ENCODE results near the gene STOML1. TPM values are rescaled to one million over a fixed set of nuclear protein-coding genes. Genes with fewer than 3 reads are reported as not detected.

STOML1 gene
- polyA plus RNA-seq, 2 of the 4 experiments (the other 2 are of a cell fraction) = 4.3 to 4.9 TPM

DNA sequence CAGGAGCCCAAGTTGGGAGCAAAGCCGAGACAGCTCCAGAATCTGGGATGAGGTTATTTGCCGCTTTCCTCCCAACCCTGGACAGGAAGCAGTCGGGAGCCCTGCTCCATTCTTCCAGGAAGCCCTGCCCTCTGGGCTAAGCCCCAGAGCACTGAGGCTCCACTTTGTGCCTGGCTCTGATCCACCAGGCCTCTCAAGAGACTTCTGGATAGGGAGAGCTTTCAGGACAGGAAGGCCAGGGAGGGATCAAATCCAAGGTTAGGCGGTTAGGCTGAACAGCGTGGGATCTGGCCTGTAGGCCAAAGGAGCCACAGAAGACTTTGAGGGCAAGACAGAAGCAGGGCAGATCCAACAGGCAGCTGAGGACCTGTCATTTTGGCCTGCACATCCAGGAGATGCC is 835 bp downstream of the STOML1 start:
- peak overlapping the region; percentile 83 for H3K4me2 ChIP-seq
- POLR2A ChIA-PET = no interaction called here
- H3K9me3 ChIP-seq = no peaks in the 10 kb centered on the region
- peak overlapping the region; percentile 57 to 88; a peak in 5 of 6 replicates for H3K27ac ChIP-seq
- DNase-seq (ENCODE audit: low read depth in 1 of 2, low spot score in 1 of 2) = no peak
- peaks cover 33% of the 10 kb centered on the region for H3K4me1 ChIP-seq
- TF ChIP-seq MAZ (IDR thresholded peaks at IDR 0.05; ENCODE audit: borderline replicate concordance, low read depth, low read length) (no peak), JUN (IDR thresholded peaks at IDR 0.05) (no peak), HEYL (CRISPR knock-in tag; IDR thresholded peaks at IDR 0.05) (no peak), HOXA7 (CRISPR knock-in tag; IDR thresholded peaks at IDR 0.05) (no peak)
- FAIRE-seq = no peak
- WGBS (ENCODE audit: missing lambda C conversion rate) = 85% methylated on average over 5 of the region's 5 CpGs
- ATAC-seq = no peak
- H3K4me3 ChIP-seq = peak overlapping the region; percentile 83
- CTCF ChIA-PET = interaction anchor here (0.8 to 5.5 kb wide), 8 partner anchors 8 to 331 kb away, joined by 3 to 30 read pairs (median 4); no protein-coding TSS in a partner anchor

DNA sequence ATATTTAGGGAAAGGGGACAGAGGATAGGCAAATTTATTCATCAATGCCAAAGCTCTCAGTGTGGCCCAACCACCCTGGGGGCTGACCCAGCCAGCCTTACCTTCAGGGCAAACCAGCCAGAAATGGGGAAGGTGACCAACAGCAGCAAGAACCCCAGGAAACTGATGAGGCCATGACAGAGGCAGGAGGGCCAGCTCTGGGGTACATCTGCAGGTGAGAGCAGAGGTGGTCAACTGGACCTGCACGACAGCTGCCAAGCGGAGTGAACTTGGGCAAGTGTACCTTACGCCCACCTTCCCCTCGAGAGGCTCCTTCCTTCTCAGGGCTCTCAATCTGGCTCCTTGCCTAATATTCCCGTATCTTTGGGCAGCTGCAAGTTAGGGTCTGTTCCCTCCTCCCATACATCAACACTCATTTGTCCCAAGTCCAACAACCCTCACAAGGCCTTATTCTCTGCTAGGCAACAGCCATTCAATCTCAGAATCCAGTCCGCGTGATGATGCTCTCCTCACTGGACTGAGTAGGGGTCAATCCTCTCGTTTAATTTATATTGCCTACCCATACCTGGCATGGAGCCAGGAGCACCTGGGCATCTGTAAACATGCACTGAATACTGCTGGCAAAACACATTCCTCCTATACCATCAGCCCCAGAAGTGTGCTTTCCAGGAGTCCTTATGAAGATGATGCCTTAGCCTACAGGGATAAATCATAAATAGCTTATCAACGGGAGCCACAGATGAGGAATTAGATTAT is 1.7 kb downstream of the STOML1 start:
- no peak for FAIRE-seq

More for the DNA sequence above, 1.7 kb downstream of the STOML1 start:
- Histone ChIP-seq H3K27ac (no peak overlapping the region; a peak in 1 of 6 replicates), H3K4me3 (no peak overlapping the region), H3K4me1 (peaks cover 33% of the 10 kb centered on the region), H3K9me3 (no peaks in the 10 kb centered on the region), H3K4me2 (peak overlapping the region; percentile 83; the same call in 1 of the 3 replicates)
- POLR2A ChIA-PET = no interaction called here
- TF ChIP-seq REST (IDR thresholded peaks at IDR 0.05) (no peak), RCOR1 (IDR thresholded peaks at IDR 0.05; ENCODE audit: low read depth, low read length) (no peak), ZFP36 (IDR thresholded peaks at IDR 0.05; ENCODE audit: borderline replicate concordance, partially characterized antibody) (no peak), RFX5 (IDR thresholded peaks at IDR 0.05) (no peak), EHF (CRISPR knock-in tag; IDR thresholded peaks at IDR 0.05) (no peak), USF2 (IDR thresholded peaks at IDR 0.05) (no peak), KDM1A (IDR thresholded peaks at IDR 0.05; ENCODE audit: low read depth) (no peak), ATOH8 (CRISPR knock-in tag; IDR thresholded peaks at IDR 0.05; ENCODE audit: low read depth) (no peak), MAFK (IDR thresholded peaks at IDR 0.05; ENCODE audit: partially characterized antibody) (no peak), TFCP2L1 (CRISPR knock-in tag; IDR thresholded peaks at IDR 0.05) (no peak)
- CTCF ChIA-PET = interaction anchor here (0.8 to 5.5 kb wide), 6 partner anchors 16 to 332 kb away, joined by 3 to 30 read pairs (median 4); no protein-coding TSS in a partner anchor
- no peak for DNase-seq (ENCODE audit: low read depth in 1 of 2, low spot score in 1 of 2)
- no peak for ATAC-seq
- 83% methylated on average over 9 of the region's 9 CpGs for WGBS (ENCODE audit: missing lambda C conversion rate)
